ENCODE measurements around the gene COL12A1.
"Not testable (repeated sequence)": the region's sequence is repeated elsewhere in the genome, so short reads cannot be mapped to it uniquely, and the experiment has no call there.

Gene COL12A1

DNA sequence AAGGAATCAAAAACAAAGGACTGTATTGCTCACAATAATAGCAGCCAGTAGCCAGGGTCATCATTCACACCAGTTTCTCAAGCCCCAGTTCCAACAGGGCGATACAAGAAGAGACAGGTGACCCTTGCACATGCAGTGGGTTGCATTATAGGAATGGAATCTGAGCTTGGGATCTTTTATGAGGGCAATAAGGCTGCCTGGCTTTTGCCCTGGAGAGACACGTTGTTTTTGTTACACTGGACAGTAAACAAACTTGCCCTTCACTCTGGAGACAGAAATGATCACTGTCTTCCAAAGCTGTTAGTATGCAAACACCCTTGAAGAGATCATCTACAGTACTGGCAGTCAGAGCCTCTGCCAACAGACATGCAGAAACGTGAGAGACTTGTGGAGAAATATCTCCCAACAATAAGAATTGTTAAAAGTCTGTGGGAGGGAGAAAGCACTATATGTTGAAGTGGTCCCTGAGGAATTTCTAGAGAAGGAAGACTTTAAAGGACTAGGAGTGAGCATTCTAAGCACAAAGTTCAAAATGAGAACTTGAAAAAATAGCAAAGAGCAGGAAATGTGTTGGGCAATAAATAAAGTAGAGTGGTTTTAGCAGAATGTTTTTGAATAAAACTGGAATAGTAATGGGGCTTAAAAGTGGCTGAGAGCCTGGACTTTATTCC is 6.2 kb upstream of the COL12A1 start:
- no peak for DNase-seq

DNA sequence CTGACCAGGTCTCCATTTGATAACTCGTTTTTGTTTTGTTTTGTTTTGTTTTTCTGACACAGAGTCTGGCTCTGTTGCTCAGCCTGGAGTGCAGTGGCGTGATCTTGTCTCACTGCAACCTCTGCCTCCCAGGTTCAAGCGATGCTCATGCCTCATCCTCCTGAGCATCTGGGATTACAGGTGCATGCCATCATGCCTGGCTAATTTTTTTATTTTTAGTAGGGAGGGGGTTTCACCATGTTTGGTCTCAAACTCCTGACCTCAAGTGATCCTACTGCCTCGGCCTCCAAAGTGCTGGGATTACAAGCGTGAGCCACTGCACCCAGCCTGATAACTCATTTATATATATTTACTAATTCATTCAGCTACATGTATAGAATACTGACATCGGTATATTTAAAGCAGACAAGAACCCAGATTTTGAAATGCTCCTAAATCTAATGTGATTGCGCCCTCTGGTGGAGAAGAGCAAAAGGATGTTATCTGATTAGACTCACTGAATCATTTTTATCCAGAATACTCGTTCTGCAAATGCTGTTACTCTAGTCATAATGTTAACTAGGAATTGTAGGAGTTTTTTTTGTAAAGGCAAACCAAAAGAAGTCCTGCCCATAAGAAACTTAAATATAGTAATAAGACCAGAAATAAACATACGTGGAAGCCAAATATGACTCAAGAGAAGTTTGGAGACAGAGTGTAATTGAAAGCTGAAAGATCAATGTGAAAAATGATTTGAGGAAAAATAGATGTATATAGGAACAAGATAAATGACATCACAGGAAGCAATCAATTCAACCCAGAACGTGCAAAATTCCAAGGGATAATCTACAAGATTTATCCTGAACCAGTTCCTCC is 5.3 kb upstream of the COL12A1 start:
- no peak for DNase-seq

DNA sequence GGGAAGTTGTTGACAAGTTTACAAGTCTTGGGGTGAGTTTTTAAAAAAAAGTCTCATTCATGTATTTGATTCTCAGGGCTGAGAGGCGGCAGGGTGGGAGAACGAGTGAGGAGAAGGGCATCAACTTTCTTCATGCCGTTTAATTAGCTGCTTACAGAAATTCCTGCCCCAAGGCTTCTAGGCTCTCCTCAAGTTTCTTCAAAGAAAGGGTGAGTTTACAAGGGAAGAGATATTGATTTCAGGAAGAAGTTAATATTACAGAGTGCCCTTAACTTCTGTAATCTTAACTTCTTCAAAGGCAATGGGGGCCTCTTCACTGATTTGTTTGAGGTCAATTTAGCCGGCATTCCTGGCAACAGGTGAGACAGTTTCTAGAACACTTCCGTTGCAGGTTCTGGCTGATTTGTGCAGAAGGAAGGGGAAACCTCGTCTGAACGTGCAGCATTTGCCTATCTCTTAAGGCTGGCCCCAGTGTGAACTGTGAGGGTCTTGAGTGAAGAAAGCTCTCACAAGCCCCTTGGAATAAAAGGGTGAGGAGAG is 3.4 kb upstream of the COL12A1 start:
- DNase-seq: no peak

DNA sequence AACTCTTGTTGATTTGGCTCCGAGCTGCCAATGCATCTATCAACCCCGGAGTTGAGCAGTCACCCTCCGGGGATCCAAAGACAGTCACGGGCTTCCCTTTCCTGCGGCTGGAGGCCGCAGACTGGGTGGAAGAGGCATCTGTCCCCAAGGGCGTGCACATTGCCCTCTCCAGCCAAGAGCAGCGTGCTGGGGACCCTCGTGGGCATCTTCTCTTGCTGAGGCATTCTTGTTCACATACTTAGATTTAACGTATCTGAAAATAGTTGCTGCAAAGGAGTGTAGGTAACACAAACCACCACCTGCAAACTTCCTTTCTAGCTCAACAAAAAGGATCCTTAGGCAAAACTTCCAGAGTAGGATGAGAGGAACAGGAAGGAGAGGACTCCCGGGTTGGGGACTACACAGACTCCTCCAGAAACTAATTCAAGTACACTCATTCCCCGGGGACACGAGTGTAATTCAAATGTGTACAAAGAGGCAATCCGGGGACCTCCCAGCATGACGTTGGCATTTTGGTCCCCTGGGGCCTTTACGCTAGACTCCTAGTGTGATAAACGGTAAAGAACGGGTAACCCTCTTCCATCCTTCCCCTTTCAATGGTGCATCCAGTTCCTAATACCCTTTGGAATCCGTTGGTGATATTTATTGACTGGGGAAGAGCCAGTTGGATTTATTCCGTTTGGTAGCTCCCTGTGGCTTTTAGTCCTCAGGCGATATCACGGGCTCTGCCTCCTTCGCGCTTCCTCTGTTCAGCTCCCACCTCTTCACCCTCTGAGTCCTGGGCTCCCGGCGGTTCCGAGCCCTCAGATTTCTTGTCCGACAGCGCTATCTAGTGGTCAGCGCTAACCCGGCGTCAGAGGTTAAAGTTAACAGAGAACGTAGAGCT is 2.7 kb upstream of the COL12A1 start:
- peak; percentile 42 for DNase-seq

DNA sequence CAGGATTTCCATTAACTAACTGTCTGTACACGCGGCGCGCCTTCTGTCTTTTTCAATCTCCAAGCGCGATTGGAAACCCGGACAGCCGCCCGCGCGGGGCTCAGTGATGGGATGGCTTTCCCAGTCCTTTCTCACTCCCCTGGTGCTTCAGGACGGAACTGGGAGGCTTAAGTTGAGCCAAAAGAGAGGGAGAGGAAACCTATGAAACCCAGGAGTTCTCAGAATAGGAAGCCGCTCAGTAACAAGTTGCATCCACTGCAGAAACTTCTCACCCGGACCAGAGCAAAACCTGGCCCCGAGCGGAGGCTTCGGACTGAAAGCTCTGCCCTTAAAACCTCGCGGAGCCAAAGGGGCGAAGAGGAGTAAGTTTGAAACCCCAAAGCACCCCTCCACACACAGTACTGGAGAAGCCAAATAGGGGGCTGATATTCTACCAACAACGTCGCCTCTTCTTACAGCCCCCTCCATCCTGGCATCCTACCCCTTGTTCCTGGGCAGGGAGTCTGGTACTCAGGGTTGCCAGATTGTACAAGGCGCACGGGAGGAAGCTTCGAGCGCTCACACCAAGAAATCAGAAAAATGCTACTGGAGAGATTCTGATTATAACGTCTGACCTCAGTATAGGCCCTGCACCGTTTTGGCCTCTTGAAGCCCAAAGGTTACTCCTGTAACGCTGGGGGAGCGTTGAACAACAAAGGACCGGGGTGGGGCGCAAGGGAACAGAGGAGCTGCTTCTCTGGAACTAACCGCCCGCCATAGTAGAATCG is 906 bp upstream of the COL12A1 start:
- DNase-seq: no peak

DNA sequence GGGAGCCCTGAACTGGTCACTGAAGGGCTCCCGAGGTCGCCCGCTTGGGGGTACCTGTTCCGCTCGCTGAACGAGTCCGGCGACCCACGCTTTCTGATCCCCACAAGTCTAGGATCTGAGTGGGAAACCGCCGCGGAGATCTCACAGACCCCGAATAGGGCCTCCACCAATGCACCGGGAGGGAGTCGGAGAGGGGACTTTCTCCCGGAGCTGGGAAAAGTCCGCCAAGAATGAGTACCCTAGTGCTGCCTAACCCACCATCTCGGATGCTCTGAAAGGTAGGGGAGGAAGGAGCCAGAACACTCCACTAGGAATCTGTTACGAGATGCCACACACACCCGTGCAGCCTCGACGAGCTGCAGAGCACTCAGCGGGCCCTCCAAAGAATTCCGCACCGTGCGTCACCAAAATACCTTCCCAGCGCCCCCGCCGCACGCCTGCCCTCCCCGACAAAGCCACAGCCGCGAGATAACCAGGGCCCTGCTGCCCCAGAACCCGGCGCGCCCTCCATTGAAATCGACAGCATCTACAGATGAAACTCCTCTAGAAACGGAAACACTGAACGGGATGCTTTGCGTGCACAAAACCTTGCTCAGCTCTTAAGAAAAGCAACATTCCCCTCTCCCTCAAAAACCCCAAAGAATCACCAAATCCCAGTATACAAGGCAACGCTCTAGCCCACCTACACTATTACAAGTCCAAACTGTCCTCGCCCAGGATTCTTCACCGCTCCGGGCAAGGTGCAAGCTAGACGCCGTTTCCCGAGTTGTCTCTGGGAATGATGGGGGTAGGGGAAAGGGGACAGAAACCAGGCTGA is 686 bp downstream of the COL12A1 start:
- no peak for DNase-seq

DNA sequence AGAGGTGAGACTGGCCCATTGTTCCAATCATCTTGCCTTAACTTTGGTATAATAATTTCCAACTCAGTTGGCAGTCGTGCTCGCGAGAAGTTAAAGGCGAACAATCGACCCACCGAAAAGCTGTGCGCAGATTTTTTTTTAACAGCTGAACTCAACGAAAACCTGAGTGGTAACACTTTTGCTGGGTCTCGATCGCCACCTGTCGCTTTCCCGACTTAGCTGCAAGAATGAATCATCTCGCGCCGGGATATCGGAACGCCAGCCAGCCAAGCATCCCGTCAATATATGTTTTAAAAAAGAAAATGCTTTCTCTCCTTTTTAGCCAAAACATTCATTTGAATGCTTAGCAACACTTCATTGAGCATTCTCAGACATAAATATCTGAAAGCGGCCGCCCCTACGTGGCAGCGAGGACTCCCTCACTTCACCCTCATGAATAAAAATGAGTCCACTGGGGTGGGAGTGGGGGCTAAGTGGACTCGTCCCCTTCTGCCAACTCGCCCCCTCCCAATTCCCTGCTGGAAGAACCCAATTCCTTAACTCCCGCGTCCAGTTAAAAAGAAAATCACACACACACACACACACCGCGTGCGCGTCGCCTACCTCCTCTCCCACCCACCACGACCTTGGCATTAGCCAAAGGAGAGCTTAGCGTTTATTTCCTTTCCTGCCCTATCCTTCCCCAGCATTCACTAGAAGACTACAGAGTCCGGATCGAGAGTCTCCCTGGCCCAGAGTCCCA is 1.5 kb downstream of the COL12A1 start:
- DNase-seq: peak; percentile 23

DNA sequence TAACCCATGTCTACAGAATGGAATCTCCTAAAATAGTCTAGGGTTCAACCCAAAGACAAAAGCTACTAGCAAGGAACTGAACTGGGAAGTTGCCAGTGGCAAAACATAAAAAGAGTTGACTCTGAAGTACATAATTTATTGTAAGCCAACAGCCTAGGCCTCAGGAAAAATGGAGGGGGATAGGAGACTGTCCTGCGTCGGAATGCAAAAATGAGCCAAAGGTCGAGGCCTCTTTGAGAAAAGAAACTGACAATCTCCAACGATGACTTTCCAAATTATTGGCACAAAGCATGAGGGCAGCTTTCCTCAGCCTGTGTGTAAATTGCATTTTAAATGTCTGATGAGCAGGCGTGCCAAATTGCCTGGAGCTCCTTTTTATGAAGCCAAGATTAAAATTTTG is 2.1 kb downstream of the COL12A1 start:
- no peak for DNase-seq

DNA sequence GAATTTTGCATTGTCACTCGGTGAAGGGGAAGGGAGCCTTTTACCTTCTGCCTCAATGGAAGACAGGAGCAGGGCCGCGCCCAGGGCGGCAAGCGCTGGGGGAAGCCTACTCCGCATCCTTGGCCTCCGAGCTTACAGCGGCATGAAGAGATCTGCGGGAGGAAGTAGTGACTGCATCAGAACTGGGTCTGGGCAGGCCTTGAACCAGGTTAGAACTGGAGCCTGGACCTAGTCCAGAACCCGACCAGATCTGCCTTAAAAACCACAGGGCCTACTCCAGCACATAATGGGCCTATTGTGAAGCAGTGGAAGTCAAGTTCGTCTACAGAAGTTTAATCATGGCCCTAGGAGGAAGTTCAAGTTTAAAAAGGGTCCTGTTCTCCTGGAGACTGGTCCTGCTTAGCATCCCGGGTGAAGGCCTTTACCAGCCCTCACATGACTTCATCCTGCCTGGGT is 3.1 kb downstream of the COL12A1 start:
- DNase-seq: no peak

DNA sequence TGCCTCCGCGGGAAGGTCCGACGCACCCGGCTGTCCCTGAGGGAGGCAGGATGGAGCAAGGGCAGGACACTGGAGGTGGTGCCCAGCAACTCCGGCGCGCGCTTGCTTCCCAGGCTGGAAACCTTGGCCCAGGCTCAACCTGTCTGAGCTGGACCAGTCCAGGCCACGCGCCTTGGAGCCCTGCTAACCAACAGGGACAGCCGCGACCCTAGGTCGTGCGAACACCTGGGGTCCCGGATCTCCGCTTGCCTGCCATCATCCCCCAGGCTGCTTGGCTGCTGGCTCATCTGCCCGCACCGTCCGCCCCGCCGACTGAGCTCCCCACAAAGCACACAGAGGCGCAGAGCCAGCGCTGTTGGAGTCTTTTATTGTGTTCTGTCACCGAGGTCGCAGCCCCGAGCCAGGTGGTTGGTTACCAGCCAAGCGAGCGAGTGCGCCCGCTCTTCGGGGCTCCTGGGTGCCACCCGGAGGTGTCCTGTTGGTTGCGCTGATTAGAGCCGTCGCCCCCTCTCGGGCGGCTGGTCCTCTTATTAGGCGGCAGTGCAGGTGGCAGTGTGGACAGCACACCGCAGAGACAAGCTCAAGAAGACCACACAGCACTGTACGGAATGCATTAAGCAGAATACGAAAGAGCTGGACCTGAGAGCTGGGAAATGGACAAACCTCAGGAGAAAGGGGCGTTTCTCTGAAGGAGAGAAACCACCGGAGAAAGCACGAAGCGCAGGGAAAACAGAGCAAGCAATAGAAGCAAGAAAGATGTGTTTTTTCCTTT is 3.8 kb downstream of the COL12A1 start:
- no peak for DNase-seq

DNA sequence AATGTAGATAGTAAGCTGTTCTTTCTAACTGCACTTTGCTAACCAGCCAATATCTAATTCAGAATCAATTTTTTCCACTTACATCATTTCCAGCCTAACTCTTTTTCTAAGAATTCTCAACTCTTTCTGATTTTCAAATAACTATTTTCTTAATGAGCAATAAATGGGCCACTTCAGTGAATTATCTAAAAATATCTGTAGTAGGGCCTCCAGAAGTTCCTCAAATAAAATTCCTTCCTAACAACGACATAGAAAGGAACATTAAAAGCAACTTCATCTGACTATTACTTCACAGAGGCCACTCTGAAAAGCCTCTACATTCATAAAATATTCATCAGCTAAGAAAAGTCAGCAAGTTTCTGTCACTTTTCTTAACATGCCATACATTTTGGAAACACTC is 4.8 kb downstream of the COL12A1 start:
- DNase-seq: no peak

DNA sequence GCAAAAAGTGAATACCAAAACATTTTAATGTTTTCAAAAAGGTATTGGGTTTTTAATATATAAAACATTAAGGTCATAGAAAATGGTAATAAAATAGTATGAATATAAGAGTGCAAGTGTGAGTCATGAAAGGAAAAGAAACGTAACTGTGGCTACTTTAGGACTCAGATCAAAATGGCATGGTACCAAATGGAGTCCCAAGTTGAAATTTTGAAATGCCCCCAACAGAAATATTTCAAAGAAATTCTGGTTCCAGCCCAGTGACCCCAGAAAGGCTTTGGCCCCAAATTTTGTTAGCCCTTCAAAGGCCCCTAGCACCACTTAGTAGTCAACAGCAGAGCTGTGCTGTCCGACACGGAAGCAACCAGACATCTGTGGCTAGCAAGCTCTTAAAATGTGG is 6.0 kb downstream of the COL12A1 start:
- no peak for DNase-seq

DNA sequence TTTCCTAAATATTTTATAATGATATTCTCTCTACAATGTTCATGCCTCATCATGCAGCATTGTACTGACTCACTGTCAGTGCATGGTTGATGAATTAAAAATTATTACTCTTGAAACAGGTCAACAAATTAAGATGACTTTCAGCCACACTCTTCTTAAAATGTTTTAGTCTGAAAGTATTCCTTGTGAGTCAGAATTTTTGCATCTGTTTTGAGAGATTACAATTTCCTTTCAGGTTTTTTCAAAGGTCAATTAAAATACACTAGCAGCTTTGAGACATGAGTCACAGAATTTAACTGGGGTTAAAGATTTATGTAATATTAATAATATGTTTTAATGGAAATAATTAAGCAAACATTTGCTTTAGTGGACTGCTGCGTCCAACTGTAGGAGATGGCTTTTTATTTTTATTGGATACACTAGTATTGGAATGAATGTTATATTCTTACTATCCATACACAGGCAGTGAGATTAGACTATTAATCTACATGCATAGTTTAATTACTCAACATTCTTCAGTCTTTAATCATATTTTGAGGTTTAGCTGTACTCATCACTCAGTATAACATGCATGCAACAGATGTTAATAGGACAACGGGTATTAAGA is 9.7 kb downstream of the COL12A1 start:
- DNase-seq: no peak

DNA sequence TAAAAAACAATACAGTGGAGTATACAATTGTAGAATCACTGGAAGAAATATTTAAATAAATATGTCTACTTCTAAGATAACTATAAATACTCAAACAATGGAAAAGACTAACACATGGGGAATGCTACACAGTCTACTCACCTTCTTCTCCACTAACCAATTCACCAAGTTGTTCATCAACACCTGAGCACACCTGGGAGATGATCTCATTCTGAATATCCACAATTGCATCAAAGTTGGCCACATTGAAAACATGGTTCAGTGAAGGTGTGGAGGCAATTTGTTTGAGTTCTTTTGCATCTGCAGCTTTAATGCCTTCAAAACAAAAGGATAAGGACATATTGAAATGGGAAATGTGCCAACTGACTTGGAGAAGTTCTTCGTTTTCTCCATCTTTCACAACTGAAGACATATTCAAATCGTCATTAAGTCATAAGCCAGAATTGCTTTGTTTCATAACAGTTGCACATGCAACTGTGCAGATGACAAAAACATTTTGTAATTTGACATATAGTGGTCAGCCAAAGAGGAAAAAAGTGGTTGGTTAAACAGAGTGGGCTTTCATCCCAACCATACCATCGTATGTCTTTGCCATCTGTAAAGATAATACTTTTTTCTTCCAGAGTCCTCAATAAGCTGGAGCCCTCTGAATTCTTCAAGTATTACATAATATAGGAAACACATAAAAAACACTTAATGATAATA is 17.5 kb downstream of the COL12A1 start:
- DNase-seq: no peak

DNA sequence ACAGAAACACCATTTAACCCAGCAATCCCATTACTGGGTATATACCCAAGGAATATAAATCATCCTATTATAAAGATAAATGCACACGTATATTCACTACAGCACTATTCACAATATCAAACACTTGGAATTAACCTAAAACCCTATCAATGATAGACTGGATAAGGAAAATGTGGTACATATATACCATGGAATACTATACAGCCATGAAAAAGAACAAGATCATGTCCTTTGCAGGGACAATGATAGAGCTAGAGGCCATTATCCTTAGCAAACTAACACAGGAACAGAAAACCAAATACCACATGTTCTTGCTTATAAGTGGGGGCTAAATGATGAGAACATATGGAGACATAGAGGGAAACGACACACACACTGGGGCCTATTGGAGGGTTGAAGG is 19.3 kb downstream of the COL12A1 start:
- not testable (repeated sequence) for DNase-seq

DNA sequence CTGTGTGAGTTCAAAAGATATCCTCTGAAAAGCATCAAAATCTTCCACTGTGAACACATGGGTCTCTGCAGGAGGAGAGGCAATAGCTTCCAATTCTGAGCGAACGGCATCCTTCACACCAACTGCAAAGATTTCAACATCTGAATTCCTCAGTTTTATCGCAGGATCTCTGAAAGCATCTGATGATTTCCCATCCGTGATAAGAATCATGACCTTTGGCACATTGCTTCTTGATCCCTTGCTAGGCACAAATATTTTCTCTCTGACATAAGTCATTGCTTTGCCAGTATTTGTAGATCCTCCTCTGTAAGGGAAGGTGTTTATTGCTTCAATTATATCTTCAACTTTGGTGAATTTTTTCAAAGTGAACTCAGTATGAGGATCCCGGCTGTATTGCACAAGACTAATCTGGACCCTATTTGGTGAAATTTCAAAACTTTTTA is 22.7 kb downstream of the COL12A1 start:
- DNase-seq: no peak

DNA sequence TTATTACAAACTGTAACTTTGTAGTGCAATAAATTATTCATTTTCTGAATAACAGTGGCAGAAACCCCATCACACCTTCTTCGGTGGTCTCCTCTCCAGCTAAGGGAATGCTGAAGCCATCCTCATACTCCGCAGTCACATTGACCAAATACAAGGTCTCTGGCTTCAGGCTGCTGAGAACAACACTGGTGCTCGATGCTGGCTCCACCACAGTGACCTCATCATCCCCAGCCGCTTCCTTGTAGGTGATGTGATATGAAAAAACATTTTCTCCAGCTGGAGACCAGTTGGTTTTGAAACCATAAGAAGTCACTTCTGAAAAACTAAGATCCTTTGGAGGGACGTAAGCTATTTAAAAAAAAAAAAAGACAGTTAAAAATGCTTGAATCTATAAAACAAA is 25.0 kb downstream of the COL12A1 start:
- no peak for DNase-seq

DNA sequence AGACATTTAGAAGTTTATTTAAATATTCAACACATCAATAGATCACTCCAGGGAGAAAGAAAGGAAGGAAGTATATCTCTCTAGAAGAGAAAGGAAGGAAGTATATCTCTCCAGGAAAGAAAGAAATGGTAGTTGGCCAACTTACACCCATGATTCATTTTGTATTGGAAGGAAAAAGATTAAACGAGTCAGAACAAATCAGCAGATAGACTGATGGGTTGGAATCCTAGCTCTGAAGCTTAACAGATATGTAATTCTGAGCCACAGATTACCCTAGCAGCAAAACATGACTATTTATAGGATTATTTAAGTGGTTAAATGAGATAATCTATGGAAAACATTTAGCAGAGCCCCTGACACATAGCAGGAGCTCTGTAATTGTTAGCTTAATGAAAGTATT is 27.1 kb downstream of the COL12A1 start:
- DNase-seq: no peak

Measured in DMS 273 treated with DMSO at 0.1 percent for 48 hours (cell line).